ENCODE results near the gene UBASH3B.
A peak's percentile ranks its signal among the peaks of the same experiment; 100 is the strongest.

UBASH3B gene

DNA sequence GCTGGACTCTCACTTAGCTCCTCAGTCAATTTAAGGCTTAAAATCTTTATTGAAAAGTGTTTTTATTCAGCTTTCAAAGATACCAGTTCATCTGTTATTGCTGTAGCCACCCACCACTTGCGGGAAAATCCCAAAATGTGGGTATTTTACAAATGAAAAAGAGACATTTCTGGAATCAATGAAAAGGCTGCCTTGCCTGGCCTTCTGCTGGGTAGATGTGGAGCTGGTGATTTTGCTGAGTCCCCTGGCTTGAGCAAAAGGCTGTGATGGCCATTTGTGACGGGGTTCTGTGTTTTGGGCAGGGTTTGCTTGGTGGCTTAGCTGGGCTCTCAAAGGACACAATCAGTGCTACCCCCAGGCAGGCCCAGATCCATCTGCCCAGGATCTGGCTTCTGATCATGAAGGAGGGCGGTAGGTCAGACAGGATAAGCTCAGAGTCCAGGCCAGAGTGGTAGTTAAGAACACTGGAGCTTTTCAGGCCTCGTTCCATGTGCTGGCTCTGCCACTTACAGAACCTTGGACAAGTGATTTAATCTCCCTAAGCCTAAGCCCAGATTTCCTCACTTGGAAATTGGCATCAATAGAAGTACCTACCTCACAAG lies 36.1 kb downstream of the UBASH3B start:
- in situ Hi-C loops (cut with MboI; ENCODE audit: low pct_unique_long_range_greater_than_20kb, low sequenced_read_pairs, unreplicated experiment) = no loop called here
- TF ChIP-seq, protein P1, sequence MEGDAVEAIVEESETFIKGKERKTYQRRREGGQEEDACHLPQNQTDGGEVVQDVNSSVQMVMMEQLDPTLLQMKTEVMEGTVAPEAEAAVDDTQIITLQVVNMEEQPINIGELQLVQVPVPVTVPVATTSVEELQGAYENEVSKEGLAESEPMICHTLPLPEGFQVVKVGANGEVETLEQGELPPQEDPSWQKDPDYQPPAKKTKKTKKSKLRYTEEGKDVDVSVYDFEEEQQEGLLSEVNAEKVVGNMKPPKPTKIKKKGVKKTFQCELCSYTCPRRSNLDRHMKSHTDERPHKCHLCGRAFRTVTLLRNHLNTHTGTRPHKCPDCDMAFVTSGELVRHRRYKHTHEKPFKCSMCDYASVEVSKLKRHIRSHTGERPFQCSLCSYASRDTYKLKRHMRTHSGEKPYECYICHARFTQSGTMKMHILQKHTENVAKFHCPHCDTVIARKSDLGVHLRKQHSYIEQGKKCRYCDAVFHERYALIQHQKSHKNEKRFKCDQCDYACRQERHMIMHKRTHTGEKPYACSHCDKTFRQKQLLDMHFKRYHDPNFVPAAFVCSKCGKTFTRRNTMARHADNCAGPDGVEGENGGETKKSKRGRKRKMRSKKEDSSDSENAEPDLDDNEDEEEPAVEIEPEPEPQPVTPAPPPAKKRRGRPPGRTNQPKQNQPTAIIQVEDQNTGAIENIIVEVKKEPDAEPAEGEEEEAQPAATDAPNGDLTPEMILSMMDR (IDR thresholded peaks at IDR 0.05; ENCODE audit: extremely low read depth, insufficient read depth, missing control alignments) = no peak

GRCh38 chr11:122692444-122692843 lies 36.9 kb downstream of the UBASH3B start:
- in situ Hi-C loops (cut with MboI; ENCODE audit: low pct_unique_long_range_greater_than_20kb, low sequenced_read_pairs, unreplicated experiment) = no loop called here
- TF ChIP-seq, protein P1 (IDR thresholded peaks at IDR 0.05; ENCODE audit: extremely low read depth, insufficient read depth, missing control alignments) = no peak
- DNase-seq (ENCODE audit: low spot score) = no peak

More for the DNA sequence above, 36.1 kb downstream of the UBASH3B start:
- no peak for DNase-seq (ENCODE audit: low spot score)

GRCh38 chr11:122695076-122695615 lies 39.6 kb downstream of the UBASH3B start:
- TF ChIP-seq, protein P1 (IDR thresholded peaks at IDR 0.05; ENCODE audit: extremely low read depth, insufficient read depth, missing control alignments) = no peak
- no peak for DNase-seq (ENCODE audit: low spot score)
- in situ Hi-C loops (cut with MboI; ENCODE audit: low pct_unique_long_range_greater_than_20kb, low sequenced_read_pairs, unreplicated experiment) = no loop called here

DNA sequence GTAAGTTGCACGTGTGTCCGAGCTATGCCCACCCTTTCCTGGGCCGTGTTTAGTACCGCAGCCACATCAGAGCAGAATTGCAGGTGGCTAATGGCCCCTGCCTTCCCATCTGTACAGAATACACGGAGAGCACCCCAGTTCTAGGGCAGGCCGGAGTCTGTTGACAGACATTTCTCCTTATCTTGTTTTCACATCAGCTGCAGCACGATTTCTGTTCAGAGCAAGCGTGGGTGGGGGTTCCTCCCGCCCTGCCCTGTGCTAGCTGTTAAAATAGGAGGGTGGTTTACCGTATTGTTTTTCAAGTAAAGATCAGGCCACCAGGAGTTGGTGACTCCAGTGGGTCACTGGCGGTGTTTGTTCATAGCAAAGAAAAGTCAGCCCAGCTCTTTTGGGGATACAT lies 41.1 kb downstream of the UBASH3B start:
- DNase-seq (ENCODE audit: low spot score) = peak; percentile 76
- in situ Hi-C loops (cut with MboI; ENCODE audit: low pct_unique_long_range_greater_than_20kb, low sequenced_read_pairs, unreplicated experiment) = no loop called here
- TF ChIP-seq, protein P1 (IDR thresholded peaks at IDR 0.05; ENCODE audit: extremely low read depth, insufficient read depth, missing control alignments) = no peak

DNA sequence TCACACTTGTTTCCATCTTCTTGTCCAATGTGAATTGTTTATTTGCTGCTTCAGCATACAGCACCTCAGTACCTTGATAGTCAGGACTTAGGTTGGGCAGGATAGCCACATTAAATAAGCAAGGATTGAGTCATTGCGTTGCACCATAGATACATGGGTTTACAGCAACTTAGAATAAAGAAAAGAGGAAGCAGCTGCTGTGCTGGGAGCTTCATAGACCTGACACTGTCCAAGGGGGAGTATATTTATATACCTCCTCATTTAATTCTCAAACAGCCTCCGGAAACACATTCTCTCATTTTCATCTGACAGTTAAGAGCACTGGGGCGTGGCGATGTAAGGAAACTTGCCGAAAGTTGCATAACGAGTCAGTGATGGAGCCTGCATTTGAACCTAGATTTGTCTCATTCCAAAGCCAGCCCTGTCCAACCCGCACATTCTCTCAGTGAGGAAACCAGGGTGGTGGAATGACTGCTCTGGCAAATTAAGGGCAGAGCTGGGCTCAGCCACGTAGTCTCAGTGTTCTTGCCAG lies 42.2 kb downstream of the UBASH3B start:
- TF ChIP-seq, protein P1 (IDR thresholded peaks at IDR 0.05; ENCODE audit: extremely low read depth, insufficient read depth, missing control alignments) = no peak
- in situ Hi-C loops (cut with MboI; ENCODE audit: low pct_unique_long_range_greater_than_20kb, low sequenced_read_pairs, unreplicated experiment) = no loop called here
- DNase-seq (ENCODE audit: low spot score) = peak; percentile 74

DNA sequence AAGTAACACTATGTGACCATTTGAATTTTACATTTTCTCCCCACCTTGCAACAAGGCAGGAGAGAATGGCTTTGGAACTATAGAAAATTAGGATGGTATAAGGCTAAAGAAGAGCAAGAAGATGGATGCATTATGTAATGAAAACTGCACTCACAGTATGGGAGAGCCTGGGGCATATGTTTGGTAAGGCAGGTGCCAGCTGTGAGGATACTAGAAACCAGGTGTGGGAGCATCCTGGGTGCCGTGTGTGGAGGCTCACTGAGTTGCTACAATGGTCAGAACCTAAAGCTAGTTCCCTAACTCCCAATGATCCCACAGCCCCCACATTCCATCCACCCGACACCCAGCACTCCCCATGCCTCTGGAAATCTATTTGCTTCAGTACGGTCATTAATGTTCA lies 42.9 kb downstream of the UBASH3B start:
- no peak for DNase-seq (ENCODE audit: low spot score)
- in situ Hi-C loops (cut with MboI; ENCODE audit: low pct_unique_long_range_greater_than_20kb, low sequenced_read_pairs, unreplicated experiment) = no loop called here
- TF ChIP-seq, protein P1 (IDR thresholded peaks at IDR 0.05; ENCODE audit: extremely low read depth, insufficient read depth, missing control alignments) = no peak
